GM18507 (cell line): Measurements from ENCODE around the gene SEPTIN1.

Source experiments
- DNase-seq: peaks from one replicate; pipeline ENCODE4 v3.0.0; 2011; ENCODE audit warnings: low read depth; ENCODE audit not compliant: insufficient read length; ENCODE audit errors: extremely low spot score
- FAIRE-seq: peaks from 2 replicates; lab custom pipeline; 2011; peaks lifted over from hg19 to GRCh38; lab: Jason Lieb, UNC

The SEPTIN1 gene

GRCh38 chr16:30361180-30361579, 21.2 kb downstream of the SEPTIN1 start:
- FAIRE-seq (no peak), DNase-seq (no peak)

GRCh38 chr16:30359871-30360170, 22.5 kb downstream of the SEPTIN1 start:
- DNase-seq (no peak), FAIRE-seq (no peak)

- FAIRE-seq, result no peak
- no peak for DNase-seq
Measured at GRCh38 chr16:30358990-30359870, 23.1 kb downstream of the SEPTIN1 start.

GRCh38 chr16:30358577-30358936, 23.8 kb downstream of the SEPTIN1 start:
- FAIRE-seq (no peak), DNase-seq (no peak)

- DNase-seq (no peak), FAIRE-seq (no peak)
Measured at GRCh38 chr16:30357715-30358576, 24.4 kb downstream of the SEPTIN1 start.

- DNase-seq (no peak), FAIRE-seq (no peak)
Measured at GRCh38 chr16:30357085-30357714, 25.2 kb downstream of the SEPTIN1 start.

GRCh38 chr16:30356401-30357084, 25.8 kb downstream of the SEPTIN1 start:
- DNase-seq (no peak), FAIRE-seq (no peak)

GRCh38 chr16:30355954-30356308, 26.4 kb downstream of the SEPTIN1 start:
- FAIRE-seq, result no peak
- no peak for DNase-seq

GRCh38 chr16:30355144-30355953, 27.0 kb downstream of the SEPTIN1 start, which contains the start of gene CD2BP2:
CD2BP2 (minus strand) TSS chr16:30355308; CDS start chr16:30354681, 627 bp downstream.
- FAIRE-seq (peak; percentile 98), DNase-seq (peak; percentile 79)

GRCh38 chr16:30354423-30355143, 27.8 kb downstream of the SEPTIN1 start:
- DNase-seq (no peak), FAIRE-seq (no peak)

- no peak for DNase-seq
- FAIRE-seq, result no peak
Measured at GRCh38 chr16:30353438-30354129, 28.8 kb downstream of the SEPTIN1 start.

GRCh38 chr16:30352488-30353401, 29.6 kb downstream of the SEPTIN1 start:
- no peak for FAIRE-seq

GRCh38 chr16:30351586-30352419, 30.6 kb downstream of the SEPTIN1 start:
- DNase-seq (no peak), FAIRE-seq (no peak)

More at GRCh38 chr16:30352488-30353401, 29.6 kb downstream of the SEPTIN1 start:
- no peak for DNase-seq

- DNase-seq (no peak), FAIRE-seq (no peak)
Measured at GRCh38 chr16:30351001-30351441, 31.3 kb downstream of the SEPTIN1 start.

GRCh38 chr16:30350134-30350871, 32.1 kb downstream of the SEPTIN1 start:
- FAIRE-seq (peak; percentile 99), DNase-seq (no peak)
